Transverse colon (tissue), 4 donors: ENCODE data around the gene SIPA1L2. TPM values are rescaled to one million over a fixed set of nuclear protein-coding genes. Genes with fewer than 3 reads are reported as not detected.

ENCODE experiments used
- DNase-seq: peaks from one replicate; pipeline ENCODE4 v3.0.0-alpha.2; 2019
- H3K27ac ChIP-seq, 4 donors: fragments of 200-600 bp; sonication (generic); 2 replicates each; pipeline ENCODE4 v1.5.1; 2016 to 2018; ENCODE audit warnings: inconsistent platforms in 4 of 4
- H3K27me3 ChIP-seq: fragments of 200-600 bp; sonication (generic); 2 replicates; pipeline ENCODE4 v1.5.1; 2017; ENCODE audit warnings: inconsistent platforms
- H3K36me3 ChIP-seq, 4 donors: fragments of 200-600 bp; sonication (generic); 2 replicates each; pipeline ENCODE4 v1.5.1; 2017 to 2019; ENCODE audit warnings: inconsistent platforms in 4 of 4
- H3K4me1 ChIP-seq, 4 donors: fragments of 200-600 bp; sonication (generic); 2 replicates each; pipeline ENCODE4 v1.5.1; 2017 to 2020; ENCODE audit warnings: inconsistent platforms in 4 of 4
- H3K4me3 ChIP-seq, 4 donors: fragments of 200-600 bp; sonication (generic); 1 replicate in 1 of 4; 2 replicates in 3 of 4; pipeline versions ENCODE4 v1.5.1 to v1.6.1; 2017 to 2019; ENCODE audit warnings: inconsistent platforms in 4 of 4
- H3K9me3 ChIP-seq, 2 donors: fragments of 200-600 bp; sonication (generic); 2 replicates each; pipeline ENCODE4 v1.5.1; 2017 to 2019; ENCODE audit warnings: inconsistent platforms in 2 of 2
- EP300 ChIP-seq: sonication (generic); formaldehyde crosslinking; IDR thresholded peaks from one replicate; pipeline ENCODE4 v1.6.1; 2017; ENCODE audit warnings: antibody characterized with exemption, low read depth
- POLR2A ChIP-seq: fragments of 450-650 bp; IDR thresholded peaks from one replicate; pipeline ENCODE4 v1.6.1; 2016; ENCODE audit warnings: antibody characterized with exemption, mild to moderate bottlenecking, moderate library complexity
- POLR2AphosphoS5 ChIP-seq, 3 donors: sonication (generic); formaldehyde crosslinking; IDR thresholded peaks; one replicate each; pipeline ENCODE4 v1.6.1; 2016; ENCODE audit warnings: antibody characterized with exemption in 3 of 3
- WGBS, 2 donors: methylation state at CpG; one replicate each; pipeline ENCODE4 v1.1.5; 2018; ENCODE audit warnings: low coverage in 1 of 2; 5-methylcytosine and 5-hydroxymethylcytosine counted together
- in situ Hi-C, 4 donors: fragments of 200-750 bp; cut with MboI; loops; one replicate each; pipeline versions ENCODE4 v1.15.0 to v1.15.1; 2017; ENCODE audit warnings: low sequenced_read_pairs in 3 of 4, low pct_ligation_motif_present in 1 of 4, low pct_unique_long_range_greater_than_20kb in 1 of 4
- intact Hi-C: fragments of 100-400 bp; cut with DNase I; formaldehyde crosslinking; loops from one replicate; pipeline ENCODE4 v1.15.1; 2023; ENCODE audit warnings: low total_unique reads
- total RNA-seq, 4 donors: library from RNA; depleted of rRNA; stranded (reverse); fragments of >200 nt; gene quantifications; one replicate each; pipeline ENCODE4 v1.1.0, GENCODE V29; 2016
- TF ChIP-seq, protein P1 (sequence below), 5 experiments: fragments of 200-600 bp in 3 of 5; fragments of 450-650 bp in 2 of 5; sonication (generic) in 3 of 5; IDR thresholded peaks; 1 replicate in 2 of 5; 2 replicates in 3 of 5; pipeline ENCODE4 v1.5.1; 2016 to 2017; ENCODE audit warnings: antibody characterized with exemption in 5 of 5, inconsistent platforms in 3 of 5, mild to moderate bottlenecking in 2 of 5, moderate library complexity in 1 of 5

Gene SIPA1L2
- total RNA-seq, 4 donors from 2014 or later, result 63.0 to 144 (median 97.8) TPM

DNA sequence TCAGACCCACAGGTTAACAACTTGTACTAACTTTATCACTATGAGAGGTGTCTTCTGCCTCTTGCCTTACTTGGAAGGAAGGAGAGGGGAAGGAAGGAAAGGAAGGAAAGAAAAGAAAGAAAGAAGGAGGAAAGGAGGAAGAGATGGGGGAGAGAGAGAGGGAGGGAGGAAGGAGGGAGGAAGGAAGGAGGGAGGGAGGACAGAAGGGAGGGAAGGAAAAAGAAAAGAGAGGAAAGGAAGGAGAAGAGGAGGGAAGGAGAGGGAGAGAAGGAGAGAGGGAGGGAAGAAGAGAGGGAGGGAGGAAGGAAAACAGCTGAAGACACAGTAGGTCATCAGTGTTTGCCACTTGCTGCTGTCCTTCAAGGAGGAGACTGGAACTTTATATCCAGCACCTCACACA, 5.3 kb upstream of the SIPA1L2 start:
- TF ChIP-seq, protein P1, sequence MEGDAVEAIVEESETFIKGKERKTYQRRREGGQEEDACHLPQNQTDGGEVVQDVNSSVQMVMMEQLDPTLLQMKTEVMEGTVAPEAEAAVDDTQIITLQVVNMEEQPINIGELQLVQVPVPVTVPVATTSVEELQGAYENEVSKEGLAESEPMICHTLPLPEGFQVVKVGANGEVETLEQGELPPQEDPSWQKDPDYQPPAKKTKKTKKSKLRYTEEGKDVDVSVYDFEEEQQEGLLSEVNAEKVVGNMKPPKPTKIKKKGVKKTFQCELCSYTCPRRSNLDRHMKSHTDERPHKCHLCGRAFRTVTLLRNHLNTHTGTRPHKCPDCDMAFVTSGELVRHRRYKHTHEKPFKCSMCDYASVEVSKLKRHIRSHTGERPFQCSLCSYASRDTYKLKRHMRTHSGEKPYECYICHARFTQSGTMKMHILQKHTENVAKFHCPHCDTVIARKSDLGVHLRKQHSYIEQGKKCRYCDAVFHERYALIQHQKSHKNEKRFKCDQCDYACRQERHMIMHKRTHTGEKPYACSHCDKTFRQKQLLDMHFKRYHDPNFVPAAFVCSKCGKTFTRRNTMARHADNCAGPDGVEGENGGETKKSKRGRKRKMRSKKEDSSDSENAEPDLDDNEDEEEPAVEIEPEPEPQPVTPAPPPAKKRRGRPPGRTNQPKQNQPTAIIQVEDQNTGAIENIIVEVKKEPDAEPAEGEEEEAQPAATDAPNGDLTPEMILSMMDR (IDR thresholded peaks at IDR 0.05), result no peak
- TF ChIP-seq POLR2AphosphoS5 (IDR thresholded peaks at IDR 0.05) (no peak), POLR2A (no peak), EP300 (no peak)
- in situ Hi-C loops, result loop anchor here (10.0 to 25.0 kb wide), 3 partner anchors 320 to 602 kb away; partner anchors contain the start of gene NTPCR (in 3 of the 4)
- no peak for DNase-seq

GRCh38 chr1:232634096-232634495, 4.2 kb upstream of the SIPA1L2 start:
- H3K36me3 ChIP-seq, result no peaks in the 10 kb centered on the region
- in situ Hi-C loops, result loop anchor here (10.0 to 25.0 kb wide), 3 partner anchors 321 to 603 kb away; partner anchors contain the start of gene NTPCR (in 3 of the 4)
- no peaks in the 10 kb centered on the region for H3K27me3 ChIP-seq
- H3K4me1 ChIP-seq, result peaks cover 4 to 39% (median 18%) of the 10 kb centered on the region in 4 donors
- peak overlapping the region; percentile 55 to 74 (median 66) for H3K27ac ChIP-seq
- H3K9me3 ChIP-seq, result no peaks in the 10 kb centered on the region
- 39 to 46% methylated on average over 3 to 5 of the region's 5 CpGs for WGBS, 2 donors
- no peak overlapping the region for H3K4me3 ChIP-seq
- TF ChIP-seq EP300, result no peak
- peak in 2 of 3 donors; percentile 22 to 23 for TF ChIP-seq POLR2AphosphoS5 (IDR thresholded peaks at IDR 0.05)
- TF ChIP-seq, protein P1 (IDR thresholded peaks at IDR 0.05), result no peak
- TF ChIP-seq POLR2A, result no peak
- DNase-seq, result peak; percentile 74
- intact Hi-C loops, result loop anchor here (10.0 kb wide), 1 partner anchor 611 kb away; no protein-coding TSS in a partner anchor

More for the DNA sequence above, 5.3 kb upstream of the SIPA1L2 start:
- no peaks in the 10 kb centered on the region for H3K36me3 ChIP-seq
- no peak overlapping the region for H3K4me3 ChIP-seq
- peak overlapping the region in 3 of 4 donors; percentile 9 to 66 (median 55) for H3K27ac ChIP-seq
- H3K9me3 ChIP-seq, result no peaks in the 10 kb centered on the region
- intact Hi-C loops, result loop anchor here (10.0 kb wide), 1 partner anchor 610 kb away; no protein-coding TSS in a partner anchor
- H3K27me3 ChIP-seq, result no peaks in the 10 kb centered on the region
- H3K4me1 ChIP-seq, result peaks cover 4 to 39% (median 18%) of the 10 kb centered on the region in 4 donors

DNA sequence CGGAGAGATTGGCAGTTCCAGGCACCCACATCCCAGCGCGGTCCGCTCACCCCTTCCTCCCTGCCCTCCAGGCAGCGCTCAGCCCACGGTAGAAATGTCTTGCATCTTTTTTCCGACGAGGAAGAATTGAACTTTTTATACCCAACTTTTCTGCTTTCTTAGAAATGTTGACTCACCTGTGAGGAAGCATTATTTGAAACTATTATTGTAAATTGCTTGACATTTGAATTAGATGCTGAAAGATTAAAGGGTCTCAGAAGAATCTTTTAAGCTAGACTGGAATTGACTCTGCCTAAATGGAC, 912 bp upstream of the SIPA1L2 start:
- in situ Hi-C loops (loop anchor here (10.0 to 25.0 kb wide), 3 partner anchors 324 to 606 kb away; partner anchors contain the start of gene NTPCR (in 3 of the 4)), intact Hi-C loops (loop anchor here (10.0 kb wide), 1 partner anchor 614 kb away; no protein-coding TSS in a partner anchor)
- Histone ChIP-seq H3K4me3 (peak overlapping the region; percentile 66 to 98 (median 80)), H3K27ac (peak overlapping the region; percentile 94 to 97 (median 95)), H3K4me1 (peaks cover 8 to 58% (median 33%) of the 10 kb centered on the region in 4 donors), H3K27me3 (no peaks in the 10 kb centered on the region), H3K9me3 (no peaks in the 10 kb centered on the region), H3K36me3 (no peaks in the 10 kb centered on the region)
- no peak for DNase-seq
- TF ChIP-seq POLR2AphosphoS5 (IDR thresholded peaks at IDR 0.05), result no peak
- TF ChIP-seq EP300, result no peak
- TF ChIP-seq POLR2A, result no peak
- TF ChIP-seq, protein P1 (IDR thresholded peaks at IDR 0.05), result no peak
- WGBS, 2 donors, result 4 to 9% methylated on average over 7 to 8 of the region's 8 CpGs

- H3K9me3 ChIP-seq, result no peaks in the 10 kb centered on the region
- TF ChIP-seq, protein P1 (IDR thresholded peaks at IDR 0.05), result no peak
- TF ChIP-seq EP300 (no peak), POLR2A (no peak), POLR2AphosphoS5 (IDR thresholded peaks at IDR 0.05) (no peak)
- peak; percentile 47 for DNase-seq
- peaks cover 12 to 59% (median 41%) of the 10 kb centered on the region in 4 donors for H3K4me1 ChIP-seq
- WGBS, 2 donors, result 0 to 7% methylated on average over 3 to 41 of the region's 96 CpGs
- H3K27ac ChIP-seq, result peak overlapping the region; percentile 94 to 97 (median 95)
- no peaks in the 10 kb centered on the region for H3K27me3 ChIP-seq
- in situ Hi-C loops (loop anchor here (10.0 to 25.0 kb wide), 4 partner anchors 325 to 765 kb away; partner anchors contain the start of gene NTPCR (in 3 of the 4)), intact Hi-C loops (loop anchor here (10.0 kb wide), 2 partner anchors 195 to 615 kb away; no protein-coding TSS in a partner anchor)
- H3K4me3 ChIP-seq, result peak overlapping the region; percentile 66 to 98 (median 76)
- H3K36me3 ChIP-seq, result no peaks in the 10 kb centered on the region
Observed at GRCh38 chr1:232629250-232630046, 485 bp downstream of the SIPA1L2 start.
